ENCODE data around the gene FXYD1. TPM values are rescaled to one million over a fixed set of nuclear protein-coding genes. Genes with fewer than 3 reads are reported as not detected.

FXYD1 gene
- polyA plus RNA-seq, 4 donors = 20.6 to 33.0 (median 23.7) TPM

- no peak for DNase-seq (ENCODE audit: low read depth in 4 of 4, low spot score in 3 of 4)
Measured at GRCh38 chr19:35106898-35107541, 31.6 kb upstream of the FXYD1 start.

GRCh38 chr19:35107545-35107944 is 31.1 kb upstream of the FXYD1 start:
- no peak for DNase-seq (ENCODE audit: low read depth in 4 of 4, low spot score in 3 of 4)

GRCh38 chr19:35108730-35109129 is 29.9 kb upstream of the FXYD1 start:
- DNase-seq (ENCODE audit: low read depth in 4 of 4, low spot score in 3 of 4) = no peak

DNA sequence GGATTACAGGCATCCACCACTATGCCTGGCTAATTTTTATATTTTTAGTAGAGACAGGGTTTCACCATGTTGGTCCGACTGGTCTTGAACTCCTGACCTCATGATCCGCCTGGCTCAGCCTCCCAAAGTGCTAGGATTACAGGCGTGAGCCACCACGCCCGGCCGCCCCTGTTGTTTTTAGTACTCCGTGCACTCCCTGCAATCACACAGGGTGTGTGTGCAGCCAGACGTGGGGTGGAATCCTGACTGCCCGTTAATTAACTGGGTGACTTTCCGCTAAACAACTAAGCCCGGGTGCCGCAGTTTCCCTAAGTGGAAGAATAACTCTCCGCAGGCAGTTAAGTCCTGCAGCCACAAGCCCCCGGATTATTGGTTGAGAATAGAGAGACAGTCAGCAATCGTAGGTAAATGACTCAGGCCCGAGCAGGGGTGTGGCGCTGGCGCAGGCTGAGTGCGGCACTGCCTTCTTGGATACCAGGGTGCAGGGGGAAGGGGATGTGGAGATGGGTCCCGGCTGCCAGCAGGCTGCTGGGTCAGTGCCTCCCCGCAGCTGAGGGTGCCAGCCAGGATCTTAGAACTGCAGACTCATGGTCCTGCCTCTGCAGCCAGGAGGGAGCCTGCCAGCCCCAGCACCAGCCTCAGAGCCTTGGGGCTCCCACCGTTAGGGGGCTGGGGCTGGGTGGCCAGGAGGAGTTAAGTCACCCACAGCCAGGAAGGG is 29.1 kb upstream of the FXYD1 start:
- no peak for DNase-seq (ENCODE audit: low read depth in 4 of 4, low spot score in 3 of 4)

GRCh38 chr19:35110974-35111373 is 27.6 kb upstream of the FXYD1 start:
- no peak for DNase-seq (ENCODE audit: low read depth in 4 of 4, low spot score in 3 of 4)

DNA sequence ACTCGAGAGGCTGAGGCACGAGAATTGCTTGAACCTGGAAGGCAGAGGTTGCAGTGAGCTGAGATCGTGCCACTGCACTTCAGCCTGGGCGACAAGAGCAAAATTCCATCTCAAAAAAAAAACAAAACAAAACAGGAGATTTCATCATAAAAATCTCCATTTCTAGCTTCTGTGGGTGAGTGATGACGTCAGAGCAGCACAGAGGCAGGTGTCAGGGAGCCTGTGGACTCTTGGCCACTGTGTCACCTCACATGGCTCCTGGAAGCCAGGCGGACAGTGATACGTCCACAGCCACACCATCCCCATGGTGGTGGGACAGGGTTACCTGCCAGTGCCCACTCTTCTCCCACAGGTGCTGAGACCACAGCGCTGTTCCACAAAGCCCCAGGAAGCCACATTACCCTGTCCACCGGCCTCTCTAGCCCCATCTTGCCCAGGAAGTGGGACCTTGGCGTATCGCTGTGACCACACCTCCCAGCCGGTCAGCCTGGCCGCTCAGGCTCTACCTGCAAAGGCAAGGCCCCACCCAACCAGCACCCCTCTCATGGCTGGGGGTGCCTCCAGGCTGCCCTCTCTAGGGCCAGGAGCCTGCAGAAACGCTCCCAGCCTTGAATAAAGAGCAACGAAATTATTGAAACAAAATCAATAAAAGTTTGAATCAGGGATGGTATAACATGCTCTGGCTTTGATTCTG is 25.5 kb upstream of the FXYD1 start:
- no peak for DNase-seq (ENCODE audit: low read depth in 4 of 4, low spot score in 3 of 4)

GRCh38 chr19:35114353-35115176 is 24.1 kb upstream of the FXYD1 start:
- DNase-seq (ENCODE audit: low read depth in 4 of 4, low spot score in 3 of 4) = peak; percentile 59 to 88 (median 73)

GRCh38 chr19:35115177-35115951 is 23.3 kb upstream of the FXYD1 start, which contains the start of gene FXYD3:
Gene FXYD3, plus strand, starts transcription at chr19:35115823. Its CDS starts 3,554 bp downstream, at chr19:35119377.
- DNase-seq (ENCODE audit: low read depth in 4 of 4, low spot score in 3 of 4) = no peak

DNA sequence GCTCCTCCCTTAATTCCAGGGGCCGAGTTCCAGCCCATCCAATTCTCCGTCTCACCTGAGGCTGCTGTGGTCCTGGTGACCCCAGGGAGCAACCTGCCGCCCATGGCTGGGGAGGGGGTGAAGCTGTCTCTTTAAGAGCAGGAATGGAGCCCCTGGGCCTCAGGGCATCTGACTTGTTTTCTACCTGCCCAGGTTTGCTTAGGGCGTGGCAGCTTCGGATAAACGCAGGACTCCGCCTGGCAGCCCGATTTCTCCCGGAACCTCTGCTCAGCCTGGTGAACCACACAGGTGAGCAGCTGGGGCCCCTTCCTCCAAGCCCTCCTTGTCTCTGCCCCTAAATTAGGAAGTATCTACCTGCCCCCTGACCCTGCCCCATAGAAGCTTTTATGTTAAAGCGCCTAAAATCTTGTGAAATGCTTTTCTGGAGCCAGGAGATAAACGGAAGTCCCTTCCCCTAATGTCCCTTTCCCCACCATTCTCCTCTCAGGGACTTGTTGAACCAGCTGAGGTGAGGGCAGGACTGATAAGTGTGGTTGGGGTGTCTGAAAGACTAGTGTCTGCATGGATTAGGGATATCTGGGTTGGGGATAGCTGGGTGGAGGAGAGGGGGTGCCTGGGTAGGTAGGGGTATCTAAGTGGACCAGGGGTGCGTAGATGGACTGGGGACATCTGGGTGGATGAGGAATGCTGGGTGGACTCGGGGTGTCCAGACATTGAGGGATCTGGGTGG is 22.4 kb upstream of the FXYD1 start:
- no peak for DNase-seq (ENCODE audit: low read depth in 4 of 4, low spot score in 3 of 4)

DNA sequence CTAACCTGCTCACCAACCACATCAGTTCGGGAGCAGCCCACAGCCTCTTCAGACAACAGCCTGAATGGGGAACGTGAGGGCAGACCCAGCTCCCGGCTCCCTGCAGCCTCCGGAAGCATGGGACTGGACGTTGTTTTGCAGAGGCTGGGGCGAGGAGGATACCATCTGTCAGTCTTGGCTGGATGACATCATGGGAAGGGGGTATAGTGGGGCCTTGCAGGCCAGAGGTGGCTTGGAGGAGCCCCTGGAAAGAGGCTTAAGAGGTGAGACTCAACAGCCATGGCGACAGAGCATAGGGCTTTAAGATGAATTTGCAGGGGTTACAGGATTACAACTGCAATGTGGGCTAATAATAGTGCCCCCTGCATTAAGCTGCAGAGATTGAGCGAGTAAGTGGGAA is 21.5 kb upstream of the FXYD1 start:
- DNase-seq (ENCODE audit: low read depth in 4 of 4, low spot score in 3 of 4) = no peak

DNA sequence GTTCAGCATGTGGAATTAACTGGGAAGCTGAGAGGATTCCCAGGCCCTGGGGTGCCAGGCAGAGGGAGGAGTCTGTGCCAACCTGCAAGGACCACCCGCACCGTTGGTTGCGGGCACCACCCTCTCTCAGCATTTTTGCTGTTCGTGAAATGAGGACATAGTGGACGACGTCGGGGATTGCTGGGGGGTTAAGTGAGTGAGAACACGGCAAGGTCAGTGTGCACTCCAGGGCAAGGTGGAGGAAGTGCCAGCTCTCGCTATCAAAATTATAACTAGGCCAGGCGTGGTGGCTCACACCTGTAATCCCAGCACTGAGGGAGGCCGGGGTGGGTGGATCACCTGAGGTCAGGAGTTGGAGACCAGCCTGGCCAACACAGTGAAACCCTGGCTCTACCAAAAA is 20.8 kb upstream of the FXYD1 start:
- DNase-seq (ENCODE audit: low read depth in 4 of 4, low spot score in 3 of 4) = no peak

GRCh38 chr19:35118268-35119020 is 20.2 kb upstream of the FXYD1 start:
- no peak for DNase-seq (ENCODE audit: low read depth in 4 of 4, low spot score in 3 of 4)

GRCh38 chr19:35119091-35119490 is 19.5 kb upstream of the FXYD1 start:
- no peak for DNase-seq (ENCODE audit: low read depth in 4 of 4, low spot score in 3 of 4)

- DNase-seq (ENCODE audit: low read depth in 4 of 4, low spot score in 3 of 4) = no peak
Measured at GRCh38 chr19:35119578-35120155, 19.0 kb upstream of the FXYD1 start.

DNA sequence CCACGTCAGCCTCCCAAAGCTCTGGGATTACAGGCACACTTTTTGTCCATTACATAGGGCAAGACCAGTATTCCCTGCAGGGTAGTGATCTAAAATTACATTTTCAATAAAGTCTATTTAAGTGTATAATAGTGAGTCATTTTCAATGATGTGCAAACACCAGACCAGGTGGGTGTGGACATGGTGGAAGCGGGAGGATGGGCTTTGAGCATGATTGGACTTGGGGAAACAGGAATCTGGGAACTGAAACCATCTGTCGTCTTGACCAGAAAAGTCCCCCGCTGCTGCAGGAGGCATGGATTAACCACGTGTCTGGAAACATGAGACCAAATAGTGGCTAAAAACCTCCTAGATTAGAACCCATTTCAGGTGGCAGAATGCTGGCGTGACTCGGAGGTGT is 18.1 kb upstream of the FXYD1 start:
- no peak for DNase-seq (ENCODE audit: low read depth in 4 of 4, low spot score in 3 of 4)

DNA sequence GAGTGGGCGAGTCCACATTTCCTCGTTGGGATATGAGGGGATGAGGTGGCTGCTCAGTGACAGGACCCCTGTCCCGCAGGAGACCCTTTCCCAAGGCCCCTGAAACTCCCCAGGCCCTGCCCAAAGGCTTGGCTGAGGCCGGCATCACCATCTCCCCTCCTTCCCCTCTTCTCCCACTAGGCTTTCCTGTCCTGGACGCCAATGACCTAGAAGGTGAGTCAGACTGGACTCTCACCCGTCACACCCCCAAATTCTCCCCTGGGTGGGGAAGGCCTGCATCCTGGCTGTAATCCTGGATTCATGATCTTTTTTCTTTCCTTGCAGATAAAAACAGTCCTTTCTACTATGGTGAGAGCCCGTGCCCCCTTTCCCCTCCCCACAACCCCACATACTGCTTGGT is 17.7 kb upstream of the FXYD1 start:
- no peak for DNase-seq (ENCODE audit: low read depth in 4 of 4, low spot score in 3 of 4)

DNA sequence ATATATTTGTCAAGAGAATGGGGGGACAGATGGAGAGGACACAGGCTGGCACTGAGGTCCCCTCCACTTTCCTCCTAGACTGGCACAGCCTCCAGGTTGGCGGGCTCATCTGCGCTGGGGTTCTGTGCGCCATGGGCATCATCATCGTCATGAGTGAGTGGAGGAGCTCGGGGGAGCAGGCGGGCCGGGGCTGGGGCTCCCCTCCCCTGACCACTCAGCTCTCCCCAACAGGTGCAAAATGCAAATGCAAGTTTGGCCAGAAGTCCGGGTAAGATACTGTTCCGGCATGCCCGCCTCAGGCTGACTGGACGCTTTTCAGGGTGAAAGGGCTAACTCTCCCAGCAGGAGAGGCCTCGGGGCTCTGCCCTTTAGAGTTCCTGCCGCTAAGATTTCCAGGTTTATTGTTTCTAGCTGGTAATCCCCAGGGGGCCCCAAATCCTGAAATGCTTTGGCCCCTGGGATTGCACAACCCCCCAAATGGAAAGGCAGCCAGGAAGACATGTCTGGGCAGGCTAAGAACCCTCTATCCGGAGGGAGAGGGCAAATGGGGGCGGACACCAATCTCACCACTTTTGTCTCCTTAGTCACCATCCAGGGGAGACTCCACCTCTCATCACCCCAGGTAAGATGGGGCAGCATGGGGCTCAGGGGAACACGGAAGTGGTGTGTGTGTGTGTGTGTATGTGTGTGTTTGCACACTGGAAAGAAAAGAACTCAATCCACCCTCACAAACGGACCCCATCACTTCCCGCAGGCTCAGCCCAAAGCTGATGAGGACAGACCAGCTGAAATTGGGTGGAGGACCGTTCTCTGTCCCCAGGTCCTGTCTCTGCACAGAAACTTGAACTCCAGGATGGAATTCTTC is 15.7 kb upstream of the FXYD1 start:
- DNase-seq (ENCODE audit: low read depth in 4 of 4, low spot score in 3 of 4) = no peak

Measured in right renal pelvis (tissue), 4 donors.